PC-9 (cell line): ENCODE data around the gene KCTD12.

Experiments used
- CTCF ChIP-seq: fragments of 200-600 bp; sonication (generic); conservative IDR thresholded peaks from 2 replicates; pipeline ENCODE4 v1.6.1; 2017; ENCODE audit warnings: mixed run types, antibody characterized with exemption, mild to moderate bottlenecking, moderate library complexity
- EZH2 ChIP-seq: fragments of 200-600 bp; sonication (generic); IDR thresholded peaks from 2 replicates; pipeline ENCODE4 v1.8.0; 2017; ENCODE audit warnings: antibody characterized with exemption, low read depth

GRCh38 chr13:76903544-76904162, 17.4 kb upstream of the KCTD12 start:
- TF ChIP-seq CTCF (peak; percentile 96), EZH2 (no peak)
